Fibroblast of lung (primary cell): Measurements from ENCODE around the gene NFYA. TPM values are rescaled to one million over a fixed set of nuclear protein-coding genes. Genes with fewer than 3 reads are reported as not detected.

ENCODE experiments used
- DNase-seq, 2 donors: peaks; one replicate each; pipeline versions ENCODE4 v3.0.0 to v3.0.0-alpha.2; 2010; ENCODE audit warnings: low read depth in 2 of 2
- H2AFZ ChIP-seq: 2 replicates; pipeline ENCODE4 v1.5.1; 2012; ENCODE audit warnings: low read length, control low read depth, inconsistent platforms
- H3K27ac ChIP-seq: 2 replicates; pipeline ENCODE4 v1.5.1; 2011; ENCODE audit warnings: low read length, control low read depth; ENCODE audit not compliant: insufficient read depth
- H3K27me3 ChIP-seq: 2 replicates; pipeline ENCODE4 v1.5.1; 2011; ENCODE audit warnings: mild to moderate bottlenecking, low read length; ENCODE audit not compliant: control insufficient read depth, insufficient read depth
- H3K36me3 ChIP-seq: 2 replicates; pipeline ENCODE4 v1.5.1; 2011; ENCODE audit warnings: low read length; ENCODE audit not compliant: control insufficient read depth, insufficient read depth
- H3K4me1 ChIP-seq: 2 replicates; pipeline ENCODE4 v1.5.1; 2011; ENCODE audit warnings: low read length; ENCODE audit not compliant: control insufficient read depth, insufficient read depth; ENCODE audit errors: extremely low read depth
- H3K4me2 ChIP-seq: 2 replicates; pipeline ENCODE4 v1.5.1; 2011; ENCODE audit warnings: low read length, control low read depth; ENCODE audit not compliant: insufficient read depth; ENCODE audit errors: extremely low read depth
- H3K4me3 ChIP-seq, 4 experiments: fragments of 200-600 bp in 1 of 4; sonication (generic) in 1 of 4; replicated peaks in 1 of 4; 2 replicates each; pipeline ENCODE4 v1.5.1; 2011 to 2016; ENCODE audit warnings: low read length in 4 of 4, low read depth in 3 of 4, mild to moderate bottlenecking in 3 of 4, control low read depth in 2 of 4, inconsistent platforms in 1 of 4, mixed read lengths in 1 of 4; ENCODE audit not compliant: insufficient read depth in 1 of 4; ENCODE audit errors: control extremely low read depth in 1 of 4
- H3K79me2 ChIP-seq: 2 replicates; pipeline ENCODE4 v1.5.1; 2012; ENCODE audit warnings: mild to moderate bottlenecking, low read length, inconsistent platforms; ENCODE audit not compliant: control insufficient read depth, insufficient read depth
- H3K9ac ChIP-seq: 2 replicates; pipeline ENCODE4 v1.5.1; 2011; ENCODE audit warnings: mild to moderate bottlenecking, low read length, control low read depth; ENCODE audit not compliant: insufficient read depth
- H3K9me3 ChIP-seq: 2 replicates; pipeline ENCODE4 v1.5.1; 2012; ENCODE audit warnings: low read depth, low read length; ENCODE audit not compliant: control insufficient read depth, insufficient read depth
- H4K20me1 ChIP-seq: 2 replicates; pipeline ENCODE4 v1.5.1; 2011; ENCODE audit warnings: low read length; ENCODE audit not compliant: control insufficient read depth, insufficient read depth; ENCODE audit errors: extremely low read depth
- EZH2 ChIP-seq: IDR thresholded peaks from 2 replicates; pipeline ENCODE4 v1.5.1; 2012; ENCODE audit warnings: low read length, control low read depth, mild to moderate bottlenecking; ENCODE audit errors: missing control alignments
- polyA plus RNA-seq, 2 donors: library from polyadenylated mRNA; depleted of rRNA in 1 of 2; stranded (reverse) in 1 of 2; unstranded in 1 of 2; fragments of >200 nt; gene quantifications; 2 replicates each; pipeline ENCODE4 v1.2.1, GENCODE V29; 2011 to 2012; ENCODE audit warnings: missing spikeins in 1 of 2
- total RNA-seq: library from RNA; depleted of rRNA; stranded (reverse); fragments of >200 nt; gene quantifications from 2 replicates; pipeline ENCODE4 v1.2.1, GENCODE V29; 2014
- TF ChIP-seq, protein P1 (sequence below), 2 donors: IDR thresholded peaks in 1 of 2; conservative IDR thresholded peaks in 1 of 2; 1 replicate in 1 of 2; 2 replicates in 1 of 2; pipeline ENCODE4 v1.5.1; 2011 to 2012; ENCODE audit warnings: low read length in 2 of 2, control low read depth in 1 of 2, inconsistent platforms in 1 of 2, low read depth in 1 of 2, mild to moderate bottlenecking in 1 of 2

NFYA gene
- total and polyA plus RNA-seq, 2 donors (not counting 1 experiment from before 2014, with no cell fraction given) = 6.9 to 14.9 TPM

DNA sequence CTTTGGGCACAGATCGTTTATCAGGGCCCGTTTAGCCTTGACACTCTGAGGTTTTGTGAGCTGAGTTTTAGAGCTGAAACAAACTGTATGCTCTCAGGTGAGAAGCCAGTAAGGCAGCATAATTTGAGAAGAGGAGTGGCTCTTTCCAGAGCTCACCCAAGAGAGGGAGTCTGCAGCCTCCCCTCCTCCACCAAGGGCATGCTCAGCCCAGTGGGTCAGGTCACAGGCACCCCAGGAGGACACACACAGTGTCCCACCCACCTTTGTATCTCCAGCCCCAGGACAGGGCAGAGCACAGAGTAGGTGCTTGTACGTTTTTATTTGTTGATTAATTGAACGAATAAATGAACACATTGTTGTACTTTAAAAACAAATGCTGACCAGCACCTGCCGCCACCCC is 27.1 kb upstream of the NFYA start:
- Histone ChIP-seq H3K4me2 (no peak overlapping the region), H4K20me1 (no peaks in the 10 kb centered on the region), H3K79me2 (no peaks in the 10 kb centered on the region), H3K27ac (no peak overlapping the region), H3K4me3 (no peak overlapping the region), H3K27me3 (peaks cover 2% of the 10 kb centered on the region), H3K9ac (no peak overlapping the region), H3K4me1 (no peaks in the 10 kb centered on the region), H3K36me3 (no peaks in the 10 kb centered on the region), H2AFZ (no peak overlapping the region), H3K9me3 (no peaks in the 10 kb centered on the region)
- no peak for DNase-seq
- no peak for TF ChIP-seq EZH2
- TF ChIP-seq, protein P1, sequence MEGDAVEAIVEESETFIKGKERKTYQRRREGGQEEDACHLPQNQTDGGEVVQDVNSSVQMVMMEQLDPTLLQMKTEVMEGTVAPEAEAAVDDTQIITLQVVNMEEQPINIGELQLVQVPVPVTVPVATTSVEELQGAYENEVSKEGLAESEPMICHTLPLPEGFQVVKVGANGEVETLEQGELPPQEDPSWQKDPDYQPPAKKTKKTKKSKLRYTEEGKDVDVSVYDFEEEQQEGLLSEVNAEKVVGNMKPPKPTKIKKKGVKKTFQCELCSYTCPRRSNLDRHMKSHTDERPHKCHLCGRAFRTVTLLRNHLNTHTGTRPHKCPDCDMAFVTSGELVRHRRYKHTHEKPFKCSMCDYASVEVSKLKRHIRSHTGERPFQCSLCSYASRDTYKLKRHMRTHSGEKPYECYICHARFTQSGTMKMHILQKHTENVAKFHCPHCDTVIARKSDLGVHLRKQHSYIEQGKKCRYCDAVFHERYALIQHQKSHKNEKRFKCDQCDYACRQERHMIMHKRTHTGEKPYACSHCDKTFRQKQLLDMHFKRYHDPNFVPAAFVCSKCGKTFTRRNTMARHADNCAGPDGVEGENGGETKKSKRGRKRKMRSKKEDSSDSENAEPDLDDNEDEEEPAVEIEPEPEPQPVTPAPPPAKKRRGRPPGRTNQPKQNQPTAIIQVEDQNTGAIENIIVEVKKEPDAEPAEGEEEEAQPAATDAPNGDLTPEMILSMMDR (conservative IDR thresholded peaks at IDR 0.05 in 1 of 2, IDR thresholded peaks at IDR 0.05 in 1 of 2; ENCODE audit: low read depth in 1 of 2, low read length in 2 of 2) = no peak

DNA sequence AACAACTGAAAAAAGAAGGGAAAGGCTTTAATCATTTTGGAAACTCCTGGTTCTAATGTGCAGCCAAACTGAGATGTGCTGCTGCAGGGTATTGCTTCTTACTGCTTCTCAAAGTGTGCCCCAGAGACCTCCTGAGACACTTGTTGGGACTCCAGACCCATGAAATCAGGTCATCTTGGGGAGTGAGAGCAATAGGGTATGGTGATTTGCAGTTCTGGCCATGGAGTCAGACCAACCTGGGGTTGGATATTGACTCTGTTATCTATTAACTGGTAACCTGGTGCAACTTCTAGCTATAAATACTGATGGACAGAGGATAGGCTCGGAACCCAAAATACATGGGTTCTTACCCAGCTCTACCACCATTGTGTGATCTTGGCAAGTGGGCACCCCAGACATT is 26.7 kb upstream of the NFYA start:
- H3K27me3 ChIP-seq = peaks cover 2% of the 10 kb centered on the region
- no peak for DNase-seq

DNA sequence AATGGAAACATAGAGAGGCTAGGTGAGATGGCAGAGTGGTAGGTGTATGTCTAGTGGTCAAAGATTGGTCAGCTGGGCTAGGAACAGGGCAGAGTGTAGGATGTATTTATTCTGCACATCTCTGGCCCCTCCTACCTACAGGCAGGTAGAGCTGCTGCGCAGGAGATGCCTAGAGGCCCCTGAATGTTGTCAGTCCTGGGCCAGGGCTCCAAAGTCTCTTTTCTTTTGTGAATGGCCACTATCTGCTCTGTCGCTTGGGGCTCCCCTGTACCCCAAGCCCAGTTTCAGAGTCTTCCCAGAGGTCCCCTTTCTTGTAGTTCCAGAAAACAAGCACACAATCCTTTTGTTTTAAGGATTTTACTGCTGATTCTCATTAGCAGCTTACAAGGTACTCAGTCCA is 25.5 kb upstream of the NFYA start:
- Histone ChIP-seq H3K36me3 (no peaks in the 10 kb centered on the region), H3K9me3 (no peaks in the 10 kb centered on the region), H3K4me2 (no peak overlapping the region), H3K27me3 (peaks cover 2% of the 10 kb centered on the region), H3K79me2 (no peaks in the 10 kb centered on the region), H3K4me1 (no peaks in the 10 kb centered on the region), H3K4me3 (no peak overlapping the region), H2AFZ (no peak overlapping the region), H4K20me1 (no peaks in the 10 kb centered on the region), H3K9ac (no peak overlapping the region), H3K27ac (no peak overlapping the region)
- TF ChIP-seq, protein P1 (conservative IDR thresholded peaks at IDR 0.05 in 1 of 2, IDR thresholded peaks at IDR 0.05 in 1 of 2; ENCODE audit: low read depth in 1 of 2, low read length in 2 of 2) = no peak
- no peak for TF ChIP-seq EZH2
- DNase-seq = no peak

More for the DNA sequence above, 26.7 kb upstream of the NFYA start:
- Histone ChIP-seq H3K4me3 (no peak overlapping the region), H3K79me2 (no peaks in the 10 kb centered on the region), H3K9me3 (no peaks in the 10 kb centered on the region), H2AFZ (no peak overlapping the region), H3K4me2 (no peak overlapping the region), H4K20me1 (no peaks in the 10 kb centered on the region), H3K4me1 (no peaks in the 10 kb centered on the region), H3K9ac (no peak overlapping the region), H3K36me3 (no peaks in the 10 kb centered on the region), H3K27ac (no peak overlapping the region)
- no peak for TF ChIP-seq EZH2
- TF ChIP-seq, protein P1 (conservative IDR thresholded peaks at IDR 0.05 in 1 of 2, IDR thresholded peaks at IDR 0.05 in 1 of 2; ENCODE audit: low read depth in 1 of 2, low read length in 2 of 2) = no peak
